22Rv1 (cell line): Measurements from ENCODE around the gene HDHD5.

Source experiments
- H3K27ac ChIP-seq: fragments of 450-650 bp; 2 replicates; pipeline ENCODE4 v1.5.1; 2017
- CTCF ChIP-seq: fragments of 450-650 bp; IDR thresholded peaks from 2 replicates; pipeline ENCODE4 v1.5.1; 2017; ENCODE audit warnings: mild to moderate bottlenecking
- ZFX ChIP-seq: fragments of 450-650 bp; IDR thresholded peaks from 2 replicates; pipeline ENCODE4 v1.6.1; 2017; ENCODE audit warnings: antibody characterized with exemption, borderline replicate concordance

HDHD5 gene

GRCh38 chr22:17143101-17143500 is 16.0 kb downstream of the HDHD5 start:
- no peak overlapping the region for H3K27ac ChIP-seq
- TF ChIP-seq CTCF = no peak
- no peak for TF ChIP-seq ZFX

- TF ChIP-seq CTCF = no peak
- no peak for TF ChIP-seq ZFX
- H3K27ac ChIP-seq = no peak overlapping the region
Measured at GRCh38 chr22:17140826-17141766, 18.0 kb downstream of the HDHD5 start.

DNA sequence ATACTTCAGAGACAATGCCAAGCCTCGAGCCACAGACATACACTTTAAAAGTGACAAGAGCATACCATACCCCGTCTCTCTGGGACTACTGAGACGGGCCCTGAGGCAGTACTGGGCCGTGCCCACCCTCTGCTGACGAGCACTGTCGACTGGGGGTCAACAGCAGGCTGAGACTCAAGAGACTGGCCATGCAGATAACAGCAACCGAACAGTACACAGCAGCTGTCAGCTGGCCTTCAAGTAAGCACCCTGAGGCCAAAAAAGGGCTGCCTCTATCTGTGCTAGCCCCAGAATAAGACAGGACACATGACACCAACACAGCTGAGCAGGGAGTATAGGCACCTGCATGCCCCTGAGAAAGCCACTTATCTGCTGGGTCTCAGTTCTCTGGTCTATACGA is 19.1 kb downstream of the HDHD5 start:
- TF ChIP-seq CTCF (no peak), ZFX (no peak)
- no peak overlapping the region for H3K27ac ChIP-seq

DNA sequence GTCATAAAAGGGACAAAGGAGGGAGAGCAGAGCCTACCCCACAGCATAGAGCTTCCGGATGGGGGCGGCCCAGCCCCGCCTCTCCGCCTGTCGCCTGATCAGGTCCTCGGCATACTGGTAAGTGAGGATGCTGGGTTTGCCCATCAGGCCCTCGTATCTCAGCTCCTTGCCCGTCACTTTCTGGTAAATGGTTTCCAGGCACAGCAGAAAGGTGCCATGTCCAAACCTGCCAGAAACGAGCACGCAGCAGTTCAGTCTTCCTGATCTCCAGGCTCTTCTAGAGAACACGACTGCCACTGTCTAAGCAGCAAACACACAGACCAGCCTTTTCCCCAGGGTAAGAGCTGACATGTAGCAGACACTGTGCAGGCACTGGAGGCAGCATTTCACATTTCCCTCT is 20.6 kb downstream of the HDHD5 start:
- no peak overlapping the region for H3K27ac ChIP-seq
- TF ChIP-seq CTCF (no peak), ZFX (no peak)

DNA sequence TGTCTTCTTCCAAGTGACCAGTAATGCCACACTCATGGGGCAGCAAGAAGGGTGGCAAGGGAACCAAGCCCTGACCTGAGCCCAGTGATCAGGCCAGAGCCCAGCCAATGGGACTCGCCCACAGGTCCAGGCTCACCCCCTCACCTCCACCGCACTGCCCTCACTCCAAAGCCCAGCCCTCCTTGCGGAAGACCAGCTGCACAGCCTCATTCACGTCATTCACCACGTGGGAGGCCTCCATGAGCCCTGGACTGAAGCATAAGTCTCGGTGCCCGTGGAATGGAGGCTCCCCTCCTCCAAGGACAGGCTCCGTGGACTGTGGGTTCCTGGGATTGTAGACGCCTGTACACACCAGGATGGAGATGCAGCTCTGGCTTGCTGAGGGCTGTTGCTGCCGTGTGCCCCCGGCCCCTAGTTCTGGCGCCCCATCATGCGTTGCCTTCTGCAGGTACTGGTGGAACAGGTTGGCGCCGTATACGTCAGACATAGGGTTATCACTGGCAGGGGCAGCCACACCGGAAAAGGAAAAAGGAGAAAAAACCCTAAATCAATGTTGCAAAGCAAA is 21.1 kb downstream of the HDHD5 start:
- no peak for TF ChIP-seq ZFX
- TF ChIP-seq CTCF = no peak
- H3K27ac ChIP-seq = no peak overlapping the region

DNA sequence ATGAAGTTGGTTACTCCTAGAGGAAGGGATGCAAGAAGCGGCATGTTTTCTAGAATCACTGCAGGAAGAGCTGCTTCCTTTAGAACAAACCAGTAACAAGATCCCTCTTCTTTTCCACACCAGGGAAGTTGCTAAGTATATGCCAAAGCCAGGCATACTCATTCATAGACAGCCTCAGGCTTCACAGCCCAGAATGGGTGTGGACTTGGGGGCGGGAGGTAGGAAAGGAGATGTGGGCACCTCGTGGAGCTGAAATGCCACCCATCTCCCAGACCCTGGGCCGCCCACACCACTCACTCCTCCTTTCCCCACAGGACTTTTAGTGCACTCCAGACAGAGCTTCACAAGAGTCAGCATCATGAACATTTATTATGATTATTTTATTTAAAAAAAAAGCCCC is 21.9 kb downstream of the HDHD5 start:
- TF ChIP-seq CTCF (no peak), ZFX (no peak)
- H3K27ac ChIP-seq = no peak overlapping the region

DNA sequence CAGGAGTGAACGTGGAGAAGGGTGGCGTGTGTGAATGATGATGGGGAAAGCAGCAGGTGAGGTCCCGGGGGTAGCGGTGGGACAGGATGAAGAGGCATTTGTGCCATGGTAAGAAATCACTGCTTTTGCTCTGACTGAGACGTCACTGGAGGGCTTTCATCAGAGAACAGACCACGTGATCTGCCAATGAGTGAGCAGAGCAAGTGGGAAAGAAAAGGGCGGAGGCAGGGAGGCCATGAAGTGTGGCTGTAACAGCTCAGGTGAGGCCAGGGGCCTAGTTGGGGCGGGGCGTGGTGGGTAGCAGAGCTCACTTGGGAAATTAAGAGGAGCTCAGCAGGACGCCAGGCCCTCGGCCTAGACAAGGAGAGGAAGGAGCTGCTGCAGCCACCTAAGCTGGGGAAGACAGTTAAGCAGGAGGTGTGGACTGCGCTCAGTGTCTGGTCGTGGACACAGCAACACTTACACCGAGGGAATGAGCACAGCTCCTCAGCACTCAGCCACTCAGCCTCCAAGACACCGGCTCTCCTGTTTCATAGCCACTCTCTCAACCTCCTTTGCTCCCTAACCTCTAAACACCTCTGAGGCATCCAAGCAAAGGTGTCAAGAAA is 23.8 kb downstream of the HDHD5 start:
- H3K27ac ChIP-seq = no peak overlapping the region
- no peak for TF ChIP-seq CTCF
- TF ChIP-seq ZFX = no peak
